ENCODE data around the gene RNF222.

The RNF222 gene

DNA sequence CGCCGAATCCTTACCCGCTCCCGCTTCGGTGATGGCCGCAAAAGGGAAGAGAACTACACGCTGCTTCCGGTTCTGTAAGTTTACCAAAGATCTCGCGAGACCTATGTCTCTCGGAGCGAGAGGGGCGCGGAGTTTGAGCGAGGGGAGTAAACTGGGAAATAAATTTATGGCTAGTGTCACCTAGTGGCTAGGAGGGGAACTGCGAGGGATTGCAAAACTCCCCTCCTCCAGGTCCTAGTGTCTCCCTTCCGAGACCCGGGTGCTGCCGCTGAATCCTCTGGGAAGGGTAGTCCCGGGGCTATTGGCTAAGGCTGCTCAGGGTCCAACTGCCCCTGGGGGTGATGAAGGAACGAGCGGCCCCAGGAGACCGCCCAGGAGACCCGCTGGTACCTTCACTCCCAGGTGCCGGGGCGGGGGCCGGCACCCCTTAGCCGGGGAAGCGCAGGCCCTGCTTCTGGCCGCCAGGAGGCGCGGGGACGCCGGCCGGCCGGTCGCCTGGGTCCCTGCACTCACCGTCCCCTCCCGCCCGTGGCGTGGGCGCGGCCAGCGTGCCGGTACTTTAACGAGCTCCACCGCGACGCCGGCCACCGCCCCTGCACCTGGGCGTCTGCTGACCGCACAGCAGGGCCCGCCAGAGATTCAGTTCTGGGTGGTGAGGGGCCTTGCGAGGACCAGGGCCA is 14.3 kb downstream of the RNF222 start, which contains the start of gene RPL26:
Gene RPL26 (minus strand): TSS at position 51 of the 680 bp plus-strand sequence. CDS start 883 bp downstream, outside the sequence.
- Histone ChIP-seq H2AFZ (ENCODE audit: low read length) (peak within 1 kb of the TSS; percentile 90), H3K4me2 (ENCODE audit: low read depth, low read length, poor library complexity, severe bottlenecking) (peak within 1 kb of the TSS; percentile 99), H3K9ac (ENCODE audit: low read depth, low read length, poor library complexity, severe bottlenecking) (peak within 1 kb of the TSS; percentile 91), H3K9me3 (ENCODE audit: insufficient read depth, low read depth, low read length) (no peaks in the 10 kb centered on the region), H3K27me3 (ENCODE audit: insufficient read depth, low read length, poor library complexity, severe bottlenecking) (peaks cover 8% of the 10 kb centered on the region), H3F3A (ENCODE audit: low read depth) (peaks cover 13% of the 10 kb centered on the region; the same call in 1 of the 2 replicates), H3K36me3 (ENCODE audit: insufficient read depth, low read length) (peaks cover 32% of the 10 kb centered on the region), H3K79me2 (ENCODE audit: insufficient read depth, low read length) (peaks cover 56% of the 10 kb centered on the region), H3K4me1 (ENCODE audit: insufficient read depth, low read length, poor library complexity, severe bottlenecking) (peaks cover 38% of the 10 kb centered on the region), H3K9me2 (replicated peaks; ENCODE audit: low read depth, low read length) (no peaks in the 10 kb centered on the region), H4K20me1 (ENCODE audit: insufficient read depth, low read length, poor library complexity, severe bottlenecking) (peaks cover 44% of the 10 kb centered on the region), H3K4me3 (ENCODE audit: low read length, poor library complexity, severe bottlenecking) (peak within 1 kb of the TSS; percentile 87)
- TF ChIP-seq EZH2phosphoT487 (IDR thresholded peaks at IDR 0.05; ENCODE audit: borderline replicate concordance), result no peak
- TF ChIP-seq CTCF (conservative IDR thresholded peaks at IDR 0.05; ENCODE audit: low read length), result peak; percentile 99

- H3K79me2 ChIP-seq (ENCODE audit: insufficient read depth, low read length), result peaks cover 61% of the 10 kb centered on the region
Measured at GRCh38 chr17:8382880-8383142, 14.8 kb downstream of the RNF222 start.

GRCh38 chr17:8382052-8382879 is 15.4 kb downstream of the RNF222 start:
- Histone ChIP-seq H3K4me1 (ENCODE audit: insufficient read depth, low read length, poor library complexity, severe bottlenecking) (peaks cover 41% of the 10 kb centered on the region), H3K4me3 (ENCODE audit: low read length, poor library complexity, severe bottlenecking) (peak overlapping the region; percentile 87), H3K9ac (ENCODE audit: low read depth, low read length, poor library complexity, severe bottlenecking) (peak overlapping the region; percentile 91), H3K27me3 (ENCODE audit: insufficient read depth, low read length, poor library complexity, severe bottlenecking) (peaks cover 8% of the 10 kb centered on the region), H3F3A (ENCODE audit: low read depth) (peaks cover 20% of the 10 kb centered on the region), H3K9me2 (replicated peaks; ENCODE audit: low read depth, low read length) (no peaks in the 10 kb centered on the region), H4K20me1 (ENCODE audit: insufficient read depth, low read length, poor library complexity, severe bottlenecking) (peaks cover 53% of the 10 kb centered on the region), H3K9me3 (ENCODE audit: insufficient read depth, low read depth, low read length) (no peaks in the 10 kb centered on the region), H3K4me2 (ENCODE audit: low read depth, low read length, poor library complexity, severe bottlenecking) (peak overlapping the region; percentile 99), H3K79me2 (ENCODE audit: insufficient read depth, low read length) (peaks cover 62% of the 10 kb centered on the region), H2AFZ (ENCODE audit: low read length) (no peak overlapping the region), H3K36me3 (ENCODE audit: insufficient read depth, low read length) (peaks cover 42% of the 10 kb centered on the region)
- TF ChIP-seq EZH2phosphoT487 (IDR thresholded peaks at IDR 0.05; ENCODE audit: borderline replicate concordance) (no peak), CTCF (conservative IDR thresholded peaks at IDR 0.05; ENCODE audit: low read length) (no peak)

More at GRCh38 chr17:8382880-8383142, 14.8 kb downstream of the RNF222 start:
- Histone ChIP-seq H3K36me3 (ENCODE audit: insufficient read depth, low read length) (peaks cover 36% of the 10 kb centered on the region), H3K4me1 (ENCODE audit: insufficient read depth, low read length, poor library complexity, severe bottlenecking) (peaks cover 41% of the 10 kb centered on the region), H2AFZ (ENCODE audit: low read length) (no peak overlapping the region), H3K9ac (ENCODE audit: low read depth, low read length, poor library complexity, severe bottlenecking) (peak overlapping the region; percentile 91), H3K9me3 (ENCODE audit: insufficient read depth, low read depth, low read length) (no peaks in the 10 kb centered on the region), H3K9me2 (replicated peaks; ENCODE audit: low read depth, low read length) (no peaks in the 10 kb centered on the region), H3K27me3 (ENCODE audit: insufficient read depth, low read length, poor library complexity, severe bottlenecking) (peaks cover 8% of the 10 kb centered on the region), H4K20me1 (ENCODE audit: insufficient read depth, low read length, poor library complexity, severe bottlenecking) (peaks cover 48% of the 10 kb centered on the region), H3K4me3 (ENCODE audit: low read length, poor library complexity, severe bottlenecking) (peak overlapping the region; percentile 87), H3F3A (ENCODE audit: low read depth) (peaks cover 15% of the 10 kb centered on the region; the same call in 1 of the 2 replicates), H3K4me2 (ENCODE audit: low read depth, low read length, poor library complexity, severe bottlenecking) (peak overlapping the region; percentile 99)
- TF ChIP-seq CTCF (conservative IDR thresholded peaks at IDR 0.05; ENCODE audit: low read length), result no peak
- no peak for TF ChIP-seq EZH2phosphoT487 (IDR thresholded peaks at IDR 0.05; ENCODE audit: borderline replicate concordance)

Measured in Loucy (cell line).